ENCODE data around the gene PRPF19. TPM values are rescaled to one million over a fixed set of nuclear protein-coding genes. Genes with fewer than 3 reads are reported as not detected.

Gene PRPF19
- total RNA-seq, 1 donor, result 39.8 TPM

DNA sequence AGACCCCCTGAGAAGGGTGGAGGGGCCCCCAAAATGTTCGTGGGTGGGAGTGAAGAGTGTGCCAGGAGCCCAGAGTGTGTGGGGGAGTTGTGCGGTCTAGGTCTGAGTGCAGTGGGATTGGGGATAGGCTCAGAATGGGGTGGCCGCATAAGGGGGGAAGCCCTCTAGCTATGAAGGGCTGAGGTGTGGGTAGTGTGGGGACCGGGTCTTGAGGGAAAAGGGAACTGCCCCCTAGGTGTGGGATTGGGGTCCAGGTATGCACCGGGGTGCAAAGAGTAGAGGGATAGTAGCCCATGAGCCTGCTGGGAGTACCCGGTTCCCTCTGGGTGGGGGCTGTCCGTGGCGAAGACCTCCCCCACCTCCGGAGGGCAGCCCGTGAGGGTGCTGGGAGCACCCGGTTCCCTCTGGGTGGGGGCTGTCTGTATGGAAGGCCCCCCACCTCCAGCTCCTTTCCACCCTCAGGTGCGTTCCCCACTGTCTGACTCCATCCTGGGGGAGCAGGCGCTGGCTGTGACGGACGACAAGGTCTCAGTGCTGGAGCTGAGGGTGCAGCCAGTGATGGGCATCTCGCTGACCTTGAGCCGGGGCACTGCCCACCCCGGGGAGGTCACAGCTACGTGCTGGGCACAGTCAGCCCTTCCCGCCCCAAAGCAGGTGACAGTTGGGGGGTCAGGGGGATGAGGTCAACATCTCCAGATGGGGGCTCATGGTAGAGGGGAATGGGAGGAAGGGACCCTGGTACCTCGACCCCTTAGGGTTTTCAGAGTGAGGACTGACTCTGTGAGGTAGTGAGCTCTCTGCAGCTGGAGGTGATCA lies 28.6 kb upstream of the PRPF19 start:
- Histone ChIP-seq H3K36me3 (ENCODE audit: insufficient read depth, low read length) (peaks cover 5% of the 10 kb centered on the region), H3K79me2 (ENCODE audit: insufficient read depth, low read length) (no peaks in the 10 kb centered on the region), H3K4me3 (ENCODE audit: insufficient read depth, low read length) (no peak overlapping the region), H3K27ac (ENCODE audit: low read depth, low read length) (no peak overlapping the region), H4K20me1 (ENCODE audit: insufficient read depth, low read length) (no peaks in the 10 kb centered on the region), H3K4me1 (ENCODE audit: insufficient read depth, low read length) (no peaks in the 10 kb centered on the region), H3K4me2 (ENCODE audit: insufficient read depth, low read length) (no peak overlapping the region), H3K9me3 (ENCODE audit: low read depth, low read length) (no peaks in the 10 kb centered on the region), H3K27me3 (ENCODE audit: insufficient read depth, low read length) (no peaks in the 10 kb centered on the region), H2AFZ (ENCODE audit: low read length) (no peak overlapping the region)
- TF ChIP-seq, protein P1, sequence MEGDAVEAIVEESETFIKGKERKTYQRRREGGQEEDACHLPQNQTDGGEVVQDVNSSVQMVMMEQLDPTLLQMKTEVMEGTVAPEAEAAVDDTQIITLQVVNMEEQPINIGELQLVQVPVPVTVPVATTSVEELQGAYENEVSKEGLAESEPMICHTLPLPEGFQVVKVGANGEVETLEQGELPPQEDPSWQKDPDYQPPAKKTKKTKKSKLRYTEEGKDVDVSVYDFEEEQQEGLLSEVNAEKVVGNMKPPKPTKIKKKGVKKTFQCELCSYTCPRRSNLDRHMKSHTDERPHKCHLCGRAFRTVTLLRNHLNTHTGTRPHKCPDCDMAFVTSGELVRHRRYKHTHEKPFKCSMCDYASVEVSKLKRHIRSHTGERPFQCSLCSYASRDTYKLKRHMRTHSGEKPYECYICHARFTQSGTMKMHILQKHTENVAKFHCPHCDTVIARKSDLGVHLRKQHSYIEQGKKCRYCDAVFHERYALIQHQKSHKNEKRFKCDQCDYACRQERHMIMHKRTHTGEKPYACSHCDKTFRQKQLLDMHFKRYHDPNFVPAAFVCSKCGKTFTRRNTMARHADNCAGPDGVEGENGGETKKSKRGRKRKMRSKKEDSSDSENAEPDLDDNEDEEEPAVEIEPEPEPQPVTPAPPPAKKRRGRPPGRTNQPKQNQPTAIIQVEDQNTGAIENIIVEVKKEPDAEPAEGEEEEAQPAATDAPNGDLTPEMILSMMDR (IDR thresholded peaks at IDR 0.05; ENCODE audit: extremely low read depth, low read depth, low read length), result no peak
- DNase-seq (ENCODE audit: insufficient read length, low spot score, missing footprints), result peak; percentile 83

- peaks cover 5% of the 10 kb centered on the region for H3K36me3 ChIP-seq (ENCODE audit: insufficient read depth, low read length)
These were observed 27.9 kb upstream of the PRPF19 start for GRCh38 chr11:60934124-60934789.

DNA sequence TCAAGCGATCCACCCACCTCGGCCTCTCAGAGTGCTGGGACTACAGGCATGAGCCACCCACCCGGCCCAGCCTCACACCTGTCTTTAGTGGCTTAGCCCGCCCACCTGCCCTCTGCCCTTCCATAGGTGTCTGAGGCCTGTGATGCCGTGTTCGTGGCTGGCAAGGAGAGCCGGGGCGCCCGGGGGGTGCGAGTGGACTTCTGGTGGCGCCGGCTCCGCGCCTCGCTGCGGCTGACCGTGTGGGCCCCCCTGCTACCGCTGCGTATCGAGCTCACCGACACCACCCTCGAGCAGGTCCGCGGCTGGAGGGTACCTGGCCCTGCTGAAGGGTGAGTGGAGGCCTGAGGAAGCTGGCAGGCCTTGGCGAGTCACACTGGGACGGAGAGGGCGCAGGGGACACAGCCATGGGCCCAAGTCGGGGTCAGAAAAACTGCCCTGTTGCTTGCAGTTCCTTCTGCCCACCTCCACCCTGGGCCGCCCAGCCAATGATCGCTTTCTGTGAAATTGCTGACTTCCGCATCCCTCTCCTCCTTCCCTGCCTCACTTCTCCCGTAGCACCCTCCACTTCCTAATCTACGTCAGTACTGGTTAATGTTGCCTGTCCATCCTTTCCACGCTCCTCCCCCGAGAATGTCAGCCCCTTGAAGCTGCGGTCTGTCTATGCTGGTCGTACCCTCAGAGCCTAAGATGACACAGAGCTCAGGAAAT lies 27.2 kb upstream of the PRPF19 start:
- TF ChIP-seq, protein P1 (IDR thresholded peaks at IDR 0.05; ENCODE audit: extremely low read depth, low read depth, low read length), result no peak
- H2AFZ ChIP-seq (ENCODE audit: low read length), result no peak overlapping the region

More at GRCh38 chr11:60934124-60934789, 27.9 kb upstream of the PRPF19 start:
- H3K9me3 ChIP-seq (ENCODE audit: low read depth, low read length), result no peaks in the 10 kb centered on the region
- H4K20me1 ChIP-seq (ENCODE audit: insufficient read depth, low read length), result no peaks in the 10 kb centered on the region
- no peak overlapping the region for H3K27ac ChIP-seq (ENCODE audit: low read depth, low read length)
- no peaks in the 10 kb centered on the region for H3K27me3 ChIP-seq (ENCODE audit: insufficient read depth, low read length)
- no peak overlapping the region for H3K4me2 ChIP-seq (ENCODE audit: insufficient read depth, low read length)
- DNase-seq (ENCODE audit: insufficient read length, low spot score, missing footprints), result peak; percentile 72
- no peak overlapping the region for H3K4me3 ChIP-seq (ENCODE audit: insufficient read depth, low read length)
- TF ChIP-seq, protein P1 (IDR thresholded peaks at IDR 0.05; ENCODE audit: extremely low read depth, low read depth, low read length), result no peak
- H3K4me1 ChIP-seq (ENCODE audit: insufficient read depth, low read length), result no peaks in the 10 kb centered on the region
- H3K79me2 ChIP-seq (ENCODE audit: insufficient read depth, low read length), result no peaks in the 10 kb centered on the region
- H2AFZ ChIP-seq (ENCODE audit: low read length), result no peak overlapping the region

More for the DNA sequence above, 27.2 kb upstream of the PRPF19 start:
- H3K9me3 ChIP-seq (ENCODE audit: low read depth, low read length), result no peaks in the 10 kb centered on the region
- peak; percentile 49 for DNase-seq (ENCODE audit: insufficient read length, low spot score, missing footprints)
- no peak overlapping the region for H3K27ac ChIP-seq (ENCODE audit: low read depth, low read length)
- H4K20me1 ChIP-seq (ENCODE audit: insufficient read depth, low read length), result no peaks in the 10 kb centered on the region
- H3K36me3 ChIP-seq (ENCODE audit: insufficient read depth, low read length), result peaks cover 5% of the 10 kb centered on the region
- no peaks in the 10 kb centered on the region for H3K79me2 ChIP-seq (ENCODE audit: insufficient read depth, low read length)
- H3K4me1 ChIP-seq (ENCODE audit: insufficient read depth, low read length), result no peaks in the 10 kb centered on the region
- H3K4me2 ChIP-seq (ENCODE audit: insufficient read depth, low read length), result no peak overlapping the region
- H3K4me3 ChIP-seq (ENCODE audit: insufficient read depth, low read length), result no peak overlapping the region
- H3K27me3 ChIP-seq (ENCODE audit: insufficient read depth, low read length), result no peaks in the 10 kb centered on the region

Data from osteoblast (primary cell).